GM18498 (cell line): ENCODE results near the gene SCN1B.
"Not testable (repeated sequence)": the region's sequence is repeated elsewhere in the genome, so short reads cannot be mapped to it uniquely, and the experiment has no call there.

Experiments
- ATAC-seq: cut with Tn5 transposase; IDR thresholded peaks from one replicate; pipeline ENCODE4 v1.9.1; 2021; ENCODE audit warnings: mild to moderate bottlenecking, moderate library complexity; ENCODE audit not compliant: unreplicated experiment

Gene SCN1B

DNA sequence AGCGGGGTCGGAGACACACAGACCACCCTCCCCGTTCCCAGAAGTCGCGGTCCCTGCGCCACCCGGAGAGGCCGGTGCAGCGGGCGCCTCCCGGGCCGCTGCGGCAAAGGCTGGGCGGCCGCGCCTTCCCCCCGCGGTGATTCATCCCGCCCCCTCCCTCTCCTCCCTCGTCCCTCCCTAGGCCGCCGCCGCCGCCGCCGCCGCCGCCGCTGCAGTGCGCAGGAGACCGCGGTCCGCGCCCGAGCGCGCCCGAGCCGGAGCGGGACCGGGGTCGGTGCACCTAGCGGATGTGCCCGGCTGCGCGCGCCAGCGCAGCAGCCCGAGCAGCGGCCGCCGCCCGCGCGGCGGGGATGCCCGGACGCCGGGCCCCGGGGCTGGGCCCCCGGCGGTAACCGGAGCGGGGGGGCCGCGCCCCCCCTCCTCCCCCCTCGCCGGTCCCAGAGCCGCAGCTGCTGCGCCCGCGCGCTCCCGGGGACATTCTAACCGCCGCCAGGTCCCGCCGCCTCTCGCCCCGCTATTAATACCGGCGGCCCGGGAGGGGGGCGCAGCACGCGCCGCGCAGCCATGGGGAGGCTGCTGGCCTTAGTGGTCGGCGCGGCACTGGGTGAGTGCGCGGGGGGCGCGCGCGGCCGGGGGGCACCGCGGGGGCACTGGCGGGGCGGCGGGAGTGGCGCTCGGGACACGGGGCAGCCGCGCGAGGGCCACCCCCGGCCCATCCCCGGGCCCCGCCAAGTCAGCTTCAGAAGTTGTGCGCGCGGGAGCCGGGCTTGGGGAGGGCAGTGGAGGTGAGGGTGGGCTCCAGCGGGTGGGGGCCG lies at the start of gene SCN1B:
TSS of gene SCN1B (plus strand) at position 214 of the 815 bp plus-strand sequence. CDS start at position 565, 351 bp downstream.
- ATAC-seq: no peak

DNA sequence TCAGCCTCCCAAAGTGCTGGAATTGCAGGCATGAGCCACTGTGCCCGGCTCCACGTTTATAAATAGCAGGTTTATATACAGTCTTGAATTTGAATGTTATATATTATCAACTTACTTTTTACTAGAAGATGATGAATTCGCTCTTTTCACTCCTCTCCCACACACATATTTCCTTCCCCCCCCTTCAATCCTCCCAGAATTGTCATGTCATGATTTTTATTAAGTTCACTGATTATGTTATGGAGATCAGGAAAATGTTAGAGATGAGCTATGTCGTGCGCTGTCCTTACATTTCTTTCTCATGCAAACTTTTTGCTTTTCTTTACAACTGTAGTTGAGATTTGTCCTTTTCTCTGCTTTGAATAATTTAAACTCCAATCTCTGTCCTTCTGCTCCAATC lies 48.0 kb upstream of the SCN1B start:
- ATAC-seq: no peak

DNA sequence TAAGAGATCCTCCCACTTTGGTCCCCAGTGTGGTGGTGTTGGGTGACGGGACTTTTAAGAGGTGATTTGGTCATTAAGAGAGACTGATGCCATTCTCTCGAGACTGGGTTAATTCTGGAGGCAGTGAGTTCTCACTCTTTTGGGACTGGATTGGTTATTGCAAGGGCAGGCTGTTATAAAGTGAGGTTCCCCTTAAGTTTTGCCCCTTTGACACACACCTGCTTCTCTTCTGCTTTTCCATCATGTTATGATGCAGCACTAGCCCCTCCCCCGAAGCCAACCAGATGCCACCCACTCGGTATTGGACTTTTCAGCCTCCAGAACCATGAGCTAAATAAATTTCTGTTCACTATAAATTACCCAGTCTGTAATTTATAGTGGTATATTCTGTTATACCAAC lies 46.5 kb upstream of the SCN1B start:
- no peak for ATAC-seq

DNA sequence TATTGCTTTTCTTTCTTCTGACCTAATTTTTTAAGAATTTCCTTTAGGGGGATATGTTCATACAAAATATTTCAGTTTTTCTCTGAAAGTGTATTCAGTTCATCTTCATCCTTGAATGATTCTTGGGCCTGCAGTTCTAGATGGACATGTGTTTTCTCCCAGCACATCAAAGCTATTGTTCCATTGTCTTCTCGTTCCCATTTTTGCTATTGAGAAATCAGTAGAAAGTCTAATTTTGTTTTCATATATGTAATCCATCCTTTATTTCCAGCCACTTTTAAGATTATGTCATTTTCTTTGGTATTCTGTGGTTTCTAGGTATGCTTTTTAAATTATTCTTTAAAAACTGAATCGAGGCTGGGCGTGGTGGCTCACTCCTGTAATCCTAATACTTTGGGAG lies 46.0 kb upstream of the SCN1B start:
- ATAC-seq: no peak

DNA sequence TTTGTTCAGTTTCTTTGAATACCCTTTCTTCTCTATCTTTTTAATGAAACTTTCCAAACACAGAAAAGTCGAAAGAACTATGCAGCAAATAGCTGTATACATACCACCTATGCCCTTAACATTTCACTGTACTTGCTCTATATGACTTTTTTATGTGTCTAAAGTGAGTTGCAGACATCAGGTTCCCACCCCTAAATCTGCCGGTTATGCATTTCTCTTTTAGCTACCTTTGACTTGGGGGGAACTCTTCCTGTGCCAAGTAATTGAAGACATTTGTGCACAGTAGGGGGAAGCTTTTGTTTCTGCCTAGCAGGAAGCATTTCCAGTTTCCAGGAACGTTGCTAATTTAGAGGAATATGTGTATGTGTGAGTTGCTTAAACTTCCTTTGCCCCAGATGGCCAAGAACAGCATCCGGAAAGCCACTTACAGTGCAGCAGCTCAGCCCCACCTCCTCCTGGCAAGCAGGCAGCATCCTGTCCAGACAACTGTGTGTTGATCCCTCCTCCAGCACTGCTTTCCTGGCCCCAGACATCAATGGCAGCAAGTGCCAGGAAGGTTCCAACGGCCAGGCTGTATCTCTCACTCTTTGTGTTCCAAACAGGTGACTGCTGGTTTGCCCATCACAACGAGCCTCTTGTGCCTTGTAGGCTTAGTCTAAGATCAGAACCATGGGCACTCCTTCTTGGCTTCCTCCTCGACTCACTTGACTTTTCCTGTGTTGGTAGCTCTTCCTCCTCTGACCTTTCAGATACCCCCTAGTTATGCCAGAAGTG lies 44.8 kb upstream of the SCN1B start:
- ATAC-seq: no peak

DNA sequence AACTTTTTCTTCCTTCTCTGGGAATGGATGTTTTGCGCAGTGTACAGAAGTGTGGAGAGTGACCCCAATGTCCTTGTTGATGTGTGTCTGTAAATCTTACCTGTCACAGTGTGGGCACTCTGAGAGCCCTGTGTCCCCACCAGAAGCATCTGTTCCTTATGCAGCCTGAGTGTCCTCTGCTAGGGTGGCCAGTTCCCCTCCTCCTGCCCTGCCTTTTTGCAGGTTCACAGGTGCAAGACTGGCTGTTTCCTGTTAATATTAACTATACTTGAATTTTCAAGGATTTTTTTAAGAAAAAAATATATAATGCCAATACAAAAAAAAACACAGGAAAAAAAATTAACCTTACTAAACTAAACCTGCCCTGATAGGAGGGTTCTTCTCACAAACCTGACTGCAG lies 42.2 kb upstream of the SCN1B start:
- no peak for ATAC-seq

DNA sequence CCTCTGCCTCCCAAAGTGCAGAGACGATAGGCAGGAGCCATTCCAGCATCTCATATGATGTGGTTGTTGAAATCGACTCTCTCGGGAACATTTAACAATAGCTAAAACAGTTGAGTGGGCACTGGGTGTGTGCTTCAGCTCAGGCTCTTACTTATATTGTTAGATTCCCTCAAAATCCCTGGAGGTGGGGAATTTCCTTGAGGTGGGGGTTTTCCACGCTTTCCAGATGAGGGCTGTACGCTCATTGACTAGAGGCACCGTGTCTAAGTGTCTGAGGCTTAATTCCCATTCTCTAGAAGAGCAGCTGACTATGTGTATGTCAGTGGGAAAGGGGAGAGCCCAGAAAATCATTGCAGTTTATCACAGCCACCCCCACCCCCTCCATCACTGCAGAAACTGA lies 41.0 kb upstream of the SCN1B start:
- no peak for ATAC-seq

DNA sequence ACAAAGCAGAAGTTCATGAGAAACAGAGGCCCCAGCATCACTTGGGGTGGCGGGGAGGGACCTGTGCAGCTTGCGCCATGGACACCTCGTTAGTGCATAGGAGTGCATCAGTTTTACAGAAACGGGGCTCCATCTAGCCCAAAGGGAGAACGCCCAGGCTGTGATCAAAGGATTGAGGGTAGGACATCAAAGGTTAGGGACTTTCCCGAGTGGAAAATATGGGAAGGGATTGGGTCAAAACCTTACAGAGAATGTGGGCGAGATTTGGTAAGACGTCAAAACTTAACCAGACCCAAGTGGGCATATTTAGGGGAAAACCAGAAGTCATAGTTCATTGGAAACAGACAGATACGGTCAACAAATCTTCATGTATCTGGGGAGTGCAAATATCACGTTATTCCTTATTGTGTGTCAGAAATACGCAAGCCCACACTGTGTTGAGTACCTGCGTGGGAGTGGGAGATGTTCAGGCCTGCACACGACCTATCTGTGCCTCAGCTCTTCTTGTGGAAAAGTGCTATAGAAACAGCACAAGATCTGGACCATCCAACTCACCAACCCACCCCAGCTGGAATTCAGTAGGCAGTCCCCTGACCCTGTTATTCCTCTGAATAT lies 39.6 kb upstream of the SCN1B start:
- ATAC-seq: no peak

DNA sequence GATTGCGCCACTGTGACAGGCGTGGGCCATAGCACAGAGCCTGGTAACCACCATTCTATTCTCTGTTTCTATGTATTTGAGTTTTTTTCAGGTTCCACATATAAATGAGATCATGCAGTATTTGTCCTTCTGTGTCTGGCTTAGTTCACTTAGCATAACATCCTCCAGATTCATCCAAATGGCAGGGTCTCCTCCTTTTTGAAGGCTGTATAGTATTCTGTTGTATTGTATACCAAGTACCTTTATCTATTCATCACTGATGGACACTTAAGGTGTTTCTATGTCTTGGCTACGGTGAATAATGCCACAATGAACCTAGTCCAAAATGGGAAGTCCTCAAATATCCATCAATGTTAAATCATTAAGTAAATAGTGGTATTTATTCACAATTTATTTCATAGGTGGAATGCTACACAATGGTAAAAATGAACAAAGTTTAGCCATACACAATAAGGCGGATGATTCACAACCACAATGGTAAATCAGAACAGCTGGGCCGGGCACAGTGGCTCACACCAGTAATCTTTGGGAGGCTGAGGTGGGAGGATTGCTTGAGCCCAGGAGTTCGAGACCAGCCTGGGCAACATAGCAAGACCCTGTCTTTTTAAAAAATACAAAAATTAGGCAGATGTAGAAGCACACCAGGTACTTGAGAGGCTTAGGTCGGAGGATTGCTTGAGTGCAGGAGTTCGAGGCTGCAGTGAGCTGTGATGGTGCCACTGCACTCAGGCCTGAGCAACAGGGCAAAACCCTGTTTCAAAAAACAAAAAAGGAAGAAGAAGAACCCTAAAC lies 38.5 kb upstream of the SCN1B start:
- no peak for ATAC-seq

DNA sequence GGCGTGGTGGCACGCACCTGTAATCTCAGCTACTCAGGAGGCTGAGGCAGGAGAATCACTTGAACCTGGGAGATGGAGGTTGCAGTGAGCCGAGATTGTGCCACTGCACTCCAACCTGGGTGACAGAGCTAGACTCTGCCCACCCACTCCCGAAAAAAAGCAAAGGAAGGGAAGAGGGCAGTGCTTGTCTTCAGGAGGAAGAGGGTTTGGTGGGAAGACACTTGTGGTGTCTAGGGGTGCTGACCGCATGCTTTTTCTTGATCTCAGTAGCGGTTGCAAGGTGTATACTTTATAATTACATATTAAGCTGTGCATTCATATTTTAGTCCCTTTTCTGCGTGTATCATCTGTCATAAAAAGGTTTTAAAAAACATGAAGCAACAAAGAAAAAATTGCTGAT lies 37.7 kb upstream of the SCN1B start:
- not testable (repeated sequence) for ATAC-seq

DNA sequence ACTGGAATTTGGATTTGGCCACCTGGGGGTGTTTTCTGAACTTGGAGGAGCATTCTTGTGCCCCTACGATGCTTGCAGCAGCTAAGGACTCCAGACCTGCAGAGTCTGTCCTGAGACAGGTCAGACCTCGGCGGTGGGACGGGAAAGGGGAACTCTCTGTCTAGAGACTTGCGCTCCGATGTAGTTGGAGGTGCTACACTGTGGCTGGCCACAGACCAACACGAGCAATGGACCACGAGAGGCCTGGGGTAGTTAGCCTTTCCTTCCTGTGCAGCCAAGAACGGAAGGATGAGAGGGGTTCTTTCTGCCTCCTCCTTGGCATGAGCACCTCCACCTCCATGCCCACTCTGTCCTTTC lies 36.0 kb upstream of the SCN1B start:
- ATAC-seq: no peak

DNA sequence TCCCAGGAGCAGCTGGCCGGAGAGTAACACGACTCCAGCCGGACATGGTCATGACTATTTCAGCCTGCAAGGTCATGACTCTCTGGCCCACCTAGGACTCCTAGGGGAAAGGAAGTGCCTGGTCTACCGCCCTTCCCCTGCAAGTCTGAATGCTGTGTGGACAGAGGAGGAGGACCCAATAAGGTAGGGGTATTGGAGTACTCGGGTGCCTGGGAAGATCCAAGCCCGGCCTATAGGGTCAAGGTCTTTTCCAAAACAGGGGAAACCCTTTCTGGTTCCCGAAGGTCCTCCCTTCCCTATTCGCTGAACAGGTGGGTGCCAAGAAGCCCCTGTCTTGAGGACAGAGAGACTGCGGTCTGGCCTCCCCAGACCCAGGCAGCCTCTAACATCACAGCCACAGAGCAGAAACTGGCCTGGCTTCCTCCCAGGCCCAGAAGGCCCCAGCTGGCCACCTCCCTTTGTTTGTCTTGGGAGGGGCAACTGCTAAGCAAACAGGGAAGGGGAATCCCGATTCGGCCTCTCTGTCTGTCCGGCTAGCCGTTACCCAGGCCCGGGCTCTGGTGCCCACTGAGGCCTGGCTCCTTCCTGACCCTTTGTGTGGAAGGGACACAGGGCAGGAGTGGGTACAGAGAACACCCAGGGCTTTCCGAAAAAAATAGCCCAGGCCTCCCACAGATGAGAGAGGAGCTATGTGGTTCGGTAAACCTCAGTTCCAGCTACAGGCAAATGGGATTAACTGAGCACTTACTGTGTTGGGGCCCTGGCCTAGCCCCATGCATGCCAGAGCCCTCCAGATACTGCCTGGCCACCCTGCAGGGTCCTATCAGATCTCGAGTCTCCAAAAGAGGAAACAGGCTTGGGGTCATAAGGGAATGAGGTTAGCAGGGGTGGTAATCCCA lies 35.4 kb upstream of the SCN1B start:
- no peak for ATAC-seq

DNA sequence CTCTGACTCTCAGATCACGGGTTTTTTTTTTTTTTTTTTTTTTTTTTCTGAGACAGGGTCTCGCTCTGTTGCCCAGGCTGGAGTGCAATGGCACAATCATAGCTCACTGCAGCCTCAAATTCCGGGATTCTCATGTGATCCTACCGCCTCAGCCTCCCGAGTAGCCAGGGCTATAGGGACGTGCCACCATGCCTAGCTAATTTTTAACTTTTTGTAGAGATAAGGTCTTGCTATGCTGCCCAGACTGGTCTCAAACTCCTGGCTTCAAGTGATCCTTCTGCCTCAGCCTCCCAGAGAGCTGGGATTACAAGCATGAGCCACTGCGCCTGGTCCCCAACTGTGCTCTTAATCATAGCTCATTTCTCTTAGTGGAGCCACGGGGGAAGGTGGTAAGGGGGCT lies 34.7 kb upstream of the SCN1B start:
- ATAC-seq: no peak

DNA sequence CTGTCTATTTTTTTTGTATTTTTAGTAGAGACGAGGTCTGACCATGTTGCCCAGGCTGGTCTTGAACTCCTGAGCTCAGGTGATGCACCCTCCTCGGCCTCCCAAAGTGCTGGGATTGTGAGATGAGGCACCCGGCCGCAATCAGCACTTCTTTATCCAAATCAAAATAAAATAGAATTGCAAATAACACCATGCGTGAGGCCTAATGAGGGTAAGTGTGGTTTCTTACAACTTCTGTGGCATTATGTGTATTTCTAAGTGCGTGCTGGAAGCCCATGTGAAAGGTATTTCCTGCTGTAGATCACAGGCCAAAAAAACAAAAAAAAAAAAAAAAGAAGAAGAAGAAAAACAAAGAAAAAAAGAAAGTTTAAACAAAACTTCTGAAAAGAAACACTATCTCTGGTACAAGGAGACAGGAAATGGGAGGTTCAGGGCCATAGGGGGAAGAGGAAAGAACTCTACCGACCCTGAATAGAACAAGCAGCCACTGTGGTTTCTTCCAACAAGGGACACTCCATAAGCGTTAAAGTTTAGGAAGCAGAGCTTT lies 33.1 kb upstream of the SCN1B start:
- ATAC-seq: no peak

DNA sequence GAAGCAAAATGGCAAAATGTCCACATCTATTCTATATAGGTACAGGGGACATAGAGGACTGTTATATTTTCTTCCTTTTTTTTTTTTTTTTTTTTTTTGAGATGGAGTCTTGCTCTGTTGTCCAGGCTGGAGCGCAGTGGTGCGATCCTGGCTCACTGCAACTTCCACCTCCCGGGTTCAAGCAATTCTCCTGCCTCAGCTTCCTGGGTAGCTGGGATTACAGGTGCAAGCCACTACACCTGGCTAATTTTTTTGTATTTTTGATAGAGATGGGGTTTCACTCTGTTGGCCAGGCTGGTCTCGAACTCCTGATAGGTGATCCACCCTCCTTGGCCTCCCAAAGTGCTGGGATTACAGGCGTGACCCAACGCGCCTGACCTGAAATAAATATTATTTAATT lies 32.0 kb upstream of the SCN1B start:
- not testable (repeated sequence) for ATAC-seq

DNA sequence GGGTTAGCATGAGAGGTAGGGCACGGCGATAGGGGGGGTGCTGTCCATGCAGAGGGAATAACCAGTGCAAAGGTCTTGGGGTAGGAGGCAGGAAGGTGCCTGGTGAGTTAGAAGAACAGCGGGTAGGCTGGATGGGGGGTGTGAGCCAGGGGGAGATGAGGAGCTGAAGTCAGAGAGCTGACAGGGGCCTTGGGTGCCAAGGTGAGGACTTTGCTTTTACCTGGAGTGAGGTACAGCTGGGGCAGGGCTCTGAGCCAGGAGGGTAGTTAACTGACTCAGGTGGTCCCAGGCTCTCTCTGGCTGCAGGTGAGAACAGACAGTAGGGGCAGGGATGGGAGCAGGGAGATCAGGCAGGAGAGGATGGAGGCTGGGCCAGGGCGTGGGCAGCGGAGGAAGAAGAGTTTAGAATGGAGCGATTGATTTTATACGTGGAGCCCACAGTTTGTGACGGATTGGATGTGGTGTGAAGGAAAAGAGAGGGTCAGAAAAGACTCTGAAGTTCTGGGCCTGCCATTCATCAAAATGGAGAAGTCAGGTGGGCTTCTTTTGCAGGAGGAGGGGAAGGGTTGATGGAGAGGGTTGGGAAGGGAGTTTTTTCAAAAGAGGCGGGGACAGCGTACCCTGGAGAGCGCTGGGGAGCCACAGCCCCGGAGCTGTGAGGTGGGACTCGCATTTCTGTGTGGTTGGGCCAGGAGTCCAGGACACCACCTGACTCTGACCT lies 31.3 kb upstream of the SCN1B start:
- no peak for ATAC-seq

DNA sequence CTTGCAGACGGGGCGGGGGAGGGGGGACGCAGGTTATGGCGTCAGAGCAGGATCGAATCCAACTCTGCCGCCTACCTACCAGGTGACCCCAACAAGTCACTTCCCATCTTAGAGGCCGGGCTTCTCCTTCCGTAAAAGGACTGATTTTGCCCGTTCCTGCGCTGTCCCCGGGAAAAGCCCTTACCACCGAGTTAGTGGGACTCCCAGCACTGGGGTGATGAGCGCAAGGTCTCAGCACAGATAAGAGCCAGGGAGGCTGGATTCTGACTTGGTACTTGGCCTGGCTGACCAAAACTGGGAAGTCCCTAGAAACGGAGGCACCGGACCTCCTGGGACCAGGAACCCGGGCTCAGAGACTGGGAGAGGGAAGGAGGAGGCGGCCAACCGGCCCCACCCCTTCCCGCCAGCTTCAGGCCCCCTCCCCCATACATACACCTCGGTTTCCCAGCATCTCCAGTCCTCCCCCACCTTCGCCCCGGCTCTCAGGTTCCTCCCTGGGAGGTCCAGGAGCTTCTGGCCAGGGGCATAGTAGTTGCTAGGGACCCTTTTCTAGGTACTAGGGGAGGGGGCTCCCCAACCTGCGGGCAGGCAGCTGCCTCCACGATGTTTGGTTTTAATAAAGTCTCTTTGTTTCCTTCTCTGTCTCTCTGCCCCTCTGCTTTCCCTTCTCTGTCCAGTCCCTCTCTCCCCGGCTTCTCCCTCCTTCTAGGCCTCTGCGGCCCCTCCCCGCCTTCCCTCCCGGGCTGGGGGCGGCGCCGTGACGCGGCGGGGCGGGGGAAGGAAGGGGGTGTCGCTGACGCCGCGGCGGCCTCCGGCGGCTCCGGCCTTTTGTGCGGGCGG lies 30.6 kb upstream of the SCN1B start, which contains the start of gene GRAMD1A:
TSS of gene GRAMD1A (plus strand) at position 826 of the 840 bp plus-strand sequence. CDS start 156 bp downstream, outside the sequence.
- peak; percentile 65 for ATAC-seq

DNA sequence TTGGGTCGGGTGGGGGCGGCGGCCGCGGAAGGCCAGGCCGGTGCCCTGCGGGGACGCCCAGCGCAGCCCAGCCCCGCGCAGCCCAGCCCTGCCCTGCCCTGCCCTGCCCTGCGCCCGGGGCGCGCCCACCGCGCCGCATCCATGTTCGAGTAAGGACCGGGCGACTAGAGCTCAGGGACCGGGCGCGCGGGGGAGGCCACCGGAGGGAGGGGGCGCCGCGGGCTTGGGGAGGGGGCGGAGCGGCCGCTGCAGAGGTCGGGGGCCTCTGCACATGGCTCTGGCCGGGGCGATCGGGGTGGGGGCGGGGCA lies 30.0 kb upstream of the SCN1B start:
- no peak for ATAC-seq
